Raji (cell line): Measurements from ENCODE around the gene KCNJ10.

ENCODE experiments used
- POLR2A ChIP-seq: IDR thresholded peaks from 2 replicates; pipeline ENCODE4 v1.6.1; 2011; ENCODE audit warnings: low read depth, low read length, control low read depth; ENCODE audit not compliant: insufficient read depth

KCNJ10 gene

DNA sequence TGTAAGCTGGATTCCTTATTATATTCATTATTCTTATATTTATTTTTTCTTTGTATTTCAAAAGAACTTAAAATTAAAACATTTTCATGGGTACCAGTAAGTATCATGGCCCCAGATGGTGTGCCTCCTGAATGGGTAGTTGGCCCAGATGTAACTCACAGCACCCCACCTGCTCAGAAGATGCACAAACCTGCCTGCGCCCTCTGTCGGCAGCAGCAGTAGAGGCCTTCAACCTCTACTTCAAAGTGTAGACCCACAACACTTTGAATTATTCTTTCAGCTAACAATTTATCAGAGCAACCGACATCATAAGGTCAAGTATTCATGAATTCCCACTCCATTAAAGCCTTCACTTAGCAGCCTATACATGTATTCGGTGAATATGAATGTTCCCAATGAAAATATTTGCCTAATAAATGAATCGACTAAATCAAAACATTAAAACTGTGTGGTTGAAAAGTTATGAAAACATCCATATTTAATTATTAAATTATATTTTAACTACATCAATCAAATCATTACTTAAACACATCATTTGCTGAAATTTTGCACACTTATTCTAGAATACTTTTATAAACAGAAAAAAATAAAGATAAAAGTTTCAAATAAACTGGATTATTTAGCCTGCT is 63.5 kb downstream of the KCNJ10 start:
- TF ChIP-seq POLR2A = no peak

- TF ChIP-seq POLR2A = no peak
Observed at GRCh38 chr1:160005070-160005469, 64.9 kb downstream of the KCNJ10 start.

GRCh38 chr1:160004425-160004824 is 65.5 kb downstream of the KCNJ10 start:
- no peak for TF ChIP-seq POLR2A

DNA sequence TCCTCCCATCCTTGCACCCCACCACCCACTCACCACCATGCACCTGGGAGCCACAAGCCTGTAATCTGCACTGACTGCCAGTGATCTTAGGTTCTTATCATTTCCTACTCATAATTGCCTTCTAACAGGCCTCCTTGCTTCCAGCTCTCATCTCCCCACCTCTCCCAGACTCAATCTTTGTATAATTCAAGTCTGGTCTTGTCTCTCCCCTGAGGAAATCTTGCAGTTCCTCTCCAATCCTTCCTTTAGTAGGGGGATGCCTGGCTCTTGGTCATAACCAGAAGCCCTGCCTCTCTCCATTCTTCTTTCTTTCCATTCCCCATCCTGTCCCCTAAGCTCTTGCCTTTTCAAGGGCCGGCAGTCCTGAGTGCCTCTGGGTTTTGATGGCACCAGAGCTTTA is 66.0 kb downstream of the KCNJ10 start:
- TF ChIP-seq POLR2A = no peak

- no peak for TF ChIP-seq POLR2A
Observed at GRCh38 chr1:160001440-160001839, 68.5 kb downstream of the KCNJ10 start.

DNA sequence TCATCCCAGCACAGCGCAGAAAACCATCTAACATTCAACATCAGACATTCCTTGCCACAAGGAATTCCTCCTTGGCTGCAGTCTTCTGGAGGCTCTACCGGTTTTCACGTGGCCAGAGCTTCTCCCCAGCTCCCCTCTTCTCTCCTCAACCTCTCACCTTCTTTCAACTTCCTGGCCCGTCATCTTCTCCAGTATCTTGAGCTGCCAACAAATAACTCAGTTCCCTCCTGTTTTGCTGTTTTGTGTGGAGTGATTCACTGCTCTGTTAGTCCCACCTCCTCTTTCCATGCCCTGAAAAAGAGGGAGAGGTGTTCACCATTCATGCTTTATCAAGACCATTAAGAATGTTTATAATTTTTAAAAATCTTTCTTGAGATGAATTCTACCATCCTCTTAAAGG is 70.8 kb downstream of the KCNJ10 start:
- TF ChIP-seq POLR2A = no peak

- TF ChIP-seq POLR2A = no peak
Observed at GRCh38 chr1:159996653-159997052, 73.3 kb downstream of the KCNJ10 start.

GRCh38 chr1:159994896-159995295 is 75.1 kb downstream of the KCNJ10 start:
- TF ChIP-seq POLR2A = no peak

- no peak for TF ChIP-seq POLR2A
Observed at GRCh38 chr1:159993911-159994310, 76.0 kb downstream of the KCNJ10 start.

DNA sequence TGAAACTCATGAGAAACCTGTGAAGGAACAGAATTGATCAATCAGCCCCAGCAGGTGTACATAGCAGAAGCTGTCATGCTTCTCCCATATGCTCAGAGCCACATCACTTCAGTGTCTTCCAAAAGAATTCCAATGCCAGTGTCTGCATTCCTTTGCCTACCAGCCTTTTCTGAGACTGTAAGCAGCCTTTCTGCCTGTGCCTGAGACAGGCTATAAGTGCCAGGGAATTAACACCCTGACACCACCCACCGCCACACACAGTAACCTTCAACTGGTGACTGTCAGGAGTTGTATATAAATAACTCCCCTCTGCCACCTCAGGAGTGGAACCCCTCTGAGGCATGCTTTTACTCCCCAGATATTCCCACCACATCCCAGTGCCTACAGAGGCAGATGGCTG is 77.8 kb downstream of the KCNJ10 start:
- TF ChIP-seq POLR2A = no peak

- TF ChIP-seq POLR2A = no peak
Observed at GRCh38 chr1:159991513-159991912, 78.4 kb downstream of the KCNJ10 start.

GRCh38 chr1:159990005-159990404 is 80.0 kb downstream of the KCNJ10 start:
- no peak for TF ChIP-seq POLR2A

- TF ChIP-seq POLR2A = no peak
Observed at GRCh38 chr1:159989581-159989980, 80.4 kb downstream of the KCNJ10 start.

DNA sequence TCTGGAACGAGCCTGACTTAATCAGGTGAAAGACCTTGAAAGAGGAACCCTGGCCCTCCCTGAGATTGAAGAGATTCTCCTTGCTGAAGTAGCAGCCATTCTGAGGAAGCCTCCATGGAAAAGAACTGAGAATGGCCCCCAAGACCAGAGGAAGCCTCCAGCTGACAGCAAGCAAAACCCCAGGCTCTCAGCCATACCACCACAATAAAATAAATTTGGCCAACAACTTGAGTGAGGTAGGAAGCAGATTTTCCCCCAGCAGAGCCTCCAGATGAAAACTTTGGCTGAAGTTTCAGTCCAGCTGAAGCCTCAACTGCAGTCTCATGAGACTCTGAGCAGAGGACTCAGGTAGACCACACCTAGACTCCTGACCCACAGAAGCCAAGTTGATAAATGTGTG is 82.0 kb downstream of the KCNJ10 start:
- no peak for TF ChIP-seq POLR2A

- no peak for TF ChIP-seq POLR2A
Observed at GRCh38 chr1:159987186-159987585, 82.8 kb downstream of the KCNJ10 start.

- TF ChIP-seq POLR2A = no peak
Observed at GRCh38 chr1:159986531-159986930, 83.4 kb downstream of the KCNJ10 start.

DNA sequence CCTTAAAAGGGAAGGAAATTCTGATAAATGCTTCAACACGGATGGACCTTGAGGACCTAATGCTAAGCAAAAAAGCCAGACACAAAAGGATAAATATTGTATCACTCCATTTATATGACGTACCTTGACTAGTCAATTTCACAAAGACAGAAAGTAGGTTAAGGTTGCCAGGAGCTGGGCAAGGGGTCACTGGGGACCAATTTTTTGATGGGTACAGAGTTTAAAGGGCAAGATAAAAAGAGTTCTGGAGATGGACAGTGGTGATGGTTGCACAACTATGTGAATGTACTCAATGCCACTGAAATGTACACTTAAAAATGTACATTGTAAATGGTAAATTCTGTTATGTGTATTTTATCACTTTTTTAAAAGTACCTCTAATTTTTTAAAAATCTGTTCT is 83.9 kb downstream of the KCNJ10 start:
- TF ChIP-seq POLR2A = no peak
